Mesenchymal stem cell (in vitro differentiated cells and primary cell): ENCODE measurements around the gene UGGT2.

Source experiments
- DNase-seq: peaks from one replicate; pipeline ENCODE4 v3.0.0-alpha.2; 2013
- H2AFZ ChIP-seq: one replicate; pipeline ENCODE4 v1.6.1; 2013; ENCODE audit warnings: low read depth, mild to moderate bottlenecking, control low read depth, inconsistent platforms, low read length, moderate library complexity
- H2AK5ac ChIP-seq: 2 replicates; pipeline ENCODE4 v1.6.1; 2013; ENCODE audit warnings: low read length, moderate library complexity, mild to moderate bottlenecking, inconsistent platforms; ENCODE audit not compliant: severe bottlenecking
- H2BK120ac ChIP-seq: one replicate; pipeline ENCODE4 v1.6.1; 2013; ENCODE audit warnings: low read depth, mild to moderate bottlenecking, inconsistent platforms, low read length, moderate library complexity
- H2BK12ac ChIP-seq, 2 experiments: one replicate each; pipeline ENCODE4 v1.6.1; 2013; ENCODE audit warnings: inconsistent platforms in 2 of 2, low read length in 2 of 2, mild to moderate bottlenecking in 2 of 2, moderate library complexity in 2 of 2, control low read depth in 1 of 2
- H2BK15ac ChIP-seq: one replicate; pipeline ENCODE4 v1.6.1; 2013; ENCODE audit warnings: mild to moderate bottlenecking, low read depth, inconsistent platforms; ENCODE audit not compliant: poor library complexity, severe bottlenecking
- H2BK5ac ChIP-seq: 2 replicates; pipeline ENCODE4 v1.6.1; 2013; ENCODE audit warnings: low read depth, mild to moderate bottlenecking, low read length, control low read depth, inconsistent platforms; ENCODE audit not compliant: poor library complexity, severe bottlenecking
- H3K14ac ChIP-seq, 2 experiments: one replicate each; pipeline ENCODE4 v1.6.1; 2013; ENCODE audit warnings: inconsistent platforms in 2 of 2, low read length in 2 of 2, control low read depth in 1 of 2, mild to moderate bottlenecking in 1 of 2, moderate library complexity in 1 of 2
- H3K18ac ChIP-seq, 2 experiments: one replicate each; pipeline ENCODE4 v1.6.1; 2013; ENCODE audit warnings: inconsistent platforms in 2 of 2, low read length in 2 of 2, control low read depth in 1 of 2, low read depth in 1 of 2, mild to moderate bottlenecking in 1 of 2
- H3K23ac ChIP-seq, 2 experiments: one replicate each; pipeline ENCODE4 v1.6.1; 2013; ENCODE audit warnings: inconsistent platforms in 2 of 2, low read length in 2 of 2, mild to moderate bottlenecking in 2 of 2, moderate library complexity in 2 of 2, control low read depth in 1 of 2
- H3K27ac ChIP-seq: 2 replicates; pipeline ENCODE4 v1.5.1; 2013; ENCODE audit warnings: mild to moderate bottlenecking, moderate library complexity, low read length, control low read depth, inconsistent platforms; ENCODE audit not compliant: poor library complexity, severe bottlenecking
- H3K27me3 ChIP-seq, 2 experiments: 2 replicates each; pipeline versions ENCODE4 v1.6.1 to v1.7.0; 2013; ENCODE audit warnings: low read length in 2 of 2, mild to moderate bottlenecking in 2 of 2, moderate library complexity in 2 of 2, control low read depth in 1 of 2, inconsistent platforms in 1 of 2; ENCODE audit not compliant: control insufficient read depth in 1 of 2, insufficient read depth in 1 of 2
- H3K36me3 ChIP-seq, 2 experiments: 2 replicates each; pipeline versions ENCODE4 v1.6.1 to v1.7.0; 2013; ENCODE audit warnings: low read length in 2 of 2, control low read depth in 1 of 2, inconsistent platforms in 1 of 2, low read depth in 1 of 2, mild to moderate bottlenecking in 1 of 2; ENCODE audit not compliant: insufficient read depth in 2 of 2, control insufficient read depth in 1 of 2
- H3K4ac ChIP-seq, 2 experiments: one replicate each; pipeline ENCODE4 v1.6.1; 2013; ENCODE audit warnings: inconsistent platforms in 2 of 2, low read length in 2 of 2, mild to moderate bottlenecking in 2 of 2, moderate library complexity in 2 of 2, control low read depth in 1 of 2, low read depth in 1 of 2
- H3K4me1 ChIP-seq: 2 replicates; pipeline ENCODE4 v1.6.1; 2013; ENCODE audit warnings: low read depth, low read length, control low read depth; ENCODE audit not compliant: control insufficient read depth, insufficient read depth
- H3K4me2 ChIP-seq: 2 replicates; pipeline ENCODE4 v1.6.1; 2013; ENCODE audit warnings: low read length, mild to moderate bottlenecking, inconsistent platforms; ENCODE audit not compliant: poor library complexity, severe bottlenecking
- H3K4me3 ChIP-seq, 2 experiments: 2 replicates each; pipeline versions ENCODE4 v1.5.1 to v1.7.0; 2013; ENCODE audit warnings: low read length in 2 of 2, mild to moderate bottlenecking in 2 of 2, control low read depth in 1 of 2, low read depth in 1 of 2; ENCODE audit not compliant: insufficient read depth in 1 of 2
- H3K79me1 ChIP-seq: replicated peaks from 2 replicates; pipeline ENCODE4 v1.6.1; 2013; ENCODE audit warnings: mild to moderate bottlenecking, control low read depth, low read length, inconsistent platforms; ENCODE audit not compliant: poor library complexity, severe bottlenecking
- H3K9ac ChIP-seq: 2 replicates; pipeline ENCODE4 v1.7.0; 2013; ENCODE audit warnings: mild to moderate bottlenecking, low read length, moderate library complexity
- H3K9me3 ChIP-seq: 2 replicates; pipeline ENCODE4 v1.7.0; 2013; ENCODE audit warnings: mild to moderate bottlenecking, low read length; ENCODE audit not compliant: control insufficient read depth
- H4K8ac ChIP-seq: one replicate; pipeline ENCODE4 v1.6.1; 2013; ENCODE audit warnings: inconsistent platforms, mild to moderate bottlenecking, low read length, moderate library complexity
- H4K91ac ChIP-seq: one replicate; pipeline ENCODE4 v1.6.1; 2013; ENCODE audit warnings: mild to moderate bottlenecking, low read length, inconsistent platforms
- WGBS: methylation state at CpG from one replicate; pipeline ENCODE4 v1.1.7; 2013; ENCODE audit warnings: mixed read lengths; 5-methylcytosine and 5-hydroxymethylcytosine counted together

Gene UGGT2

DNA sequence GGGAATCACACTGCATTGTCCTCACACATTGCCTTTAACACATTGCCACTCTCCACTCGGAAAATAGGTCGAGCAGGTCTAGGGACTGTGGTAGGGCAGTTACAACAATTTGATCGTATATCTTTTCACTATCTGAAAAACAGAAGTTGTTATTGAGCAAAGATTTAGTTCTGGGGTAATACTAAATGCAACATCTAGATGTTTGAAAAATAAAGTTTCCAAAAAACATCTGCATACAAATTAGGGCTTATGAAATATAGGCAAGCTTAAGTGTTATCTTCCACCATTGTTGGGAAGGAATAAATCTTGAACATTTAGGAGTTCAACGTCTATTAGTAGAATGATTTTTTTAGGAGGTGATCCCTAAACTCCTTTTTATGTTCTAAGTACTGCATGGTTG is 35.9 kb upstream of the UGGT2 start:
- no peak overlapping the region for H3K23ac ChIP-seq
- H3K4me3 ChIP-seq: no peak overlapping the region
- H2BK5ac ChIP-seq: no peak overlapping the region
- no peak for DNase-seq
- no peak overlapping the region for H2AFZ ChIP-seq
- H3K79me1 ChIP-seq: no peaks in the 10 kb centered on the region
- no peak overlapping the region for H2BK15ac ChIP-seq
- no peaks in the 10 kb centered on the region for H3K36me3 ChIP-seq
- no peak overlapping the region for H2BK12ac ChIP-seq
- H3K4me1 ChIP-seq: peaks cover 17% of the 10 kb centered on the region
- H4K91ac ChIP-seq: no peak overlapping the region
- H2AK5ac ChIP-seq: no peak overlapping the region
- H3K9me3 ChIP-seq: no peaks in the 10 kb centered on the region
- WGBS: 81% methylated on average over 1 of the region's 4 CpGs
- no peak overlapping the region for H3K9ac ChIP-seq
- no peak overlapping the region for H3K27ac ChIP-seq
- peaks cover 58 to 68% of the 10 kb centered on the region in 2 experiments for H3K27me3 ChIP-seq
- H4K8ac ChIP-seq: no peak overlapping the region
- H3K18ac ChIP-seq: no peak overlapping the region
- no peak overlapping the region for H2BK120ac ChIP-seq
- H3K14ac ChIP-seq: no peak overlapping the region
- H3K4ac ChIP-seq: no peak overlapping the region
- no peak overlapping the region for H3K4me2 ChIP-seq

DNA sequence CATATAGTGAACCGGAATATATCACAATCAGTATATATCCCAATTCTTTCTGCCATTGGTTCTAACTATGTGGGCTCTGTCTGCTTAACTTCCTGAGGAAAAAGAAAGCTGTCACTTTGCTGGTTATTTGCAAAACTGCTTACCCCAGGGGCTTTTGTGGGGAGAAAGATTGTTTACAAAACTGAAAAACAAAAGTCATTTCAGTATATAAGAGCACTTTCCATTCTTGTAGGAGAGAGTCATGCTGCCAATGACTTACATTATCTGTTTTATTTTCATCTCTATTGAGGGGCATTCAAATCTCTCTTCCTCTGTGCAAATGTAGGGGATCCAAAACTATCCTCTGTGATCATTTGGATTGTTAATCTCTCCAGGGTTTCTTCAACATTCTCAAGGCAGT is 33.5 kb upstream of the UGGT2 start:
- H3K14ac ChIP-seq: no peak overlapping the region
- H4K8ac ChIP-seq: no peak overlapping the region
- H3K4ac ChIP-seq: no peak overlapping the region
- WGBS: no CpG with 5 or more reads among the region's 1 CpG
- H3K4me1 ChIP-seq: peaks cover 17% of the 10 kb centered on the region
- H4K91ac ChIP-seq: no peak overlapping the region
- no peaks in the 10 kb centered on the region for H3K79me1 ChIP-seq
- H2BK5ac ChIP-seq: no peak overlapping the region
- no peak overlapping the region for H2BK120ac ChIP-seq
- no peak overlapping the region for H3K27ac ChIP-seq
- no peak overlapping the region for H2BK15ac ChIP-seq
- H3K4me3 ChIP-seq: no peak overlapping the region
- no peaks in the 10 kb centered on the region for H3K9me3 ChIP-seq
- no peak overlapping the region for H3K18ac ChIP-seq
- H2AFZ ChIP-seq: no peak overlapping the region
- H2BK12ac ChIP-seq: no peak overlapping the region
- H3K36me3 ChIP-seq: no peaks in the 10 kb centered on the region
- H3K4me2 ChIP-seq: no peak overlapping the region
- no peak overlapping the region for H3K23ac ChIP-seq
- no peak for DNase-seq
- H3K27me3 ChIP-seq: peaks cover 46 to 49% of the 10 kb centered on the region in 2 experiments
- no peak overlapping the region for H3K9ac ChIP-seq
- H2AK5ac ChIP-seq: no peak overlapping the region

DNA sequence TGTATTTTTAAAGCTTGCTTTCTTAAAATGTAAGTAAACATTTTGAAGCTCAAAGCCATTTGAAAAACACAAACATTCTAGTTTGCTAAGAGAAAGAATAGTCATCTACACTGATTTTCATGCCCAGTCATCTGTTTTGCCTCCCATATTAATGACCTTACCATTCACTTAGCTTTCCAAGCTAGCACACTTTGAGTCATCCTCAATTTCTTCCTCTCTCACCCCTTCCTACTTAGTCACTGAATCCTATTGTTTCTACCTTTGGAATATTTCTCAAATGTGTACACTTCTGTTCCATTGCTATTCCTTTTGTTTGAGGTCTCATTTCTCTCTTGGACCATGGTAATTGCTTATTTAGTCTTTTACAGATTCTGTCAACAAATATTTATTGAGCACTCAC is 29.4 kb upstream of the UGGT2 start:
- Histone ChIP-seq H3K36me3 (no peaks in the 10 kb centered on the region), H3K27me3 (peaks cover 16 to 22% of the 10 kb centered on the region in 2 experiments), H2BK120ac (no peak overlapping the region), H3K18ac (no peak overlapping the region), H3K9ac (no peak overlapping the region), H3K79me1 (no peaks in the 10 kb centered on the region), H3K14ac (no peak overlapping the region), H3K4ac (no peak overlapping the region), H3K4me3 (no peak overlapping the region), H3K4me2 (no peak overlapping the region), H3K23ac (no peak overlapping the region), H4K8ac (no peak overlapping the region), H2BK12ac (no peak overlapping the region), H2AFZ (no peak overlapping the region), H3K4me1 (no peaks in the 10 kb centered on the region), H2BK15ac (no peak overlapping the region), H2BK5ac (no peak overlapping the region), H3K9me3 (no peaks in the 10 kb centered on the region), H4K91ac (no peak overlapping the region), H2AK5ac (no peak overlapping the region), H3K27ac (no peak overlapping the region)
- no peak for DNase-seq

DNA sequence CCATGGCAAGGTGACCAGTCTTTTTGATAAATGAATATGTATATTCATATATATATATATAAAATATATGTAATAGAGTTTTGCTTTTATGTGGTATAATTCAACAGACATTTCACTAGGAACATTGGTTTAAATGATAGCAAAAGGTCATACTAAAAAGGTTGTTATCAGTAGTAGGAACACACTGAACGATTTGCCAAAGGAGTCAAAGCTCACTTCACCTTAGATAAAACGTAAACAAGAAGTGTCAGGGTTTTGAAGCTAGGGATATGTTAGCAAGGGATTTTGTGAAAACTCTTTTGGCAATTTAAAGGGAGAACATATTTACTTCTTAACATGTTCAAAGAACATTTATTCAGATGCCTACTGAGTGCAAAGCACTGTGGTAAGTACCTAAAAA is 28.7 kb upstream of the UGGT2 start:
- no peak overlapping the region for H3K14ac ChIP-seq
- H2BK5ac ChIP-seq: no peak overlapping the region
- H3K9me3 ChIP-seq: no peaks in the 10 kb centered on the region
- H3K4me3 ChIP-seq: no peak overlapping the region
- H3K4me1 ChIP-seq: no peaks in the 10 kb centered on the region
- H3K4me2 ChIP-seq: no peak overlapping the region
- H3K27me3 ChIP-seq: peaks cover 9 to 21% of the 10 kb centered on the region in 2 experiments
- H2AK5ac ChIP-seq: no peak overlapping the region
- H3K9ac ChIP-seq: no peak overlapping the region
- no peaks in the 10 kb centered on the region for H3K79me1 ChIP-seq
- no peak overlapping the region for H2BK15ac ChIP-seq
- no peak overlapping the region for H2BK12ac ChIP-seq
- H4K91ac ChIP-seq: no peak overlapping the region
- H3K27ac ChIP-seq: no peak overlapping the region
- H3K36me3 ChIP-seq: no peaks in the 10 kb centered on the region
- no peak overlapping the region for H3K18ac ChIP-seq
- H2BK120ac ChIP-seq: no peak overlapping the region
- H4K8ac ChIP-seq: no peak overlapping the region
- no peak overlapping the region for H3K23ac ChIP-seq
- WGBS: 20% methylated on average over 1 of the region's 2 CpGs
- DNase-seq: no peak
- H2AFZ ChIP-seq: no peak overlapping the region
- no peak overlapping the region for H3K4ac ChIP-seq
